GM12801 (cell line): Measurements from ENCODE around the gene PPP1R14B.

Experiments used
- TF ChIP-seq, protein P1 (sequence below): IDR thresholded peaks from one replicate; pipeline ENCODE4 v1.5.1; 2011; ENCODE audit warnings: control low read depth; ENCODE audit not compliant: insufficient read length; ENCODE audit errors: extremely low read depth

PPP1R14B gene

DNA sequence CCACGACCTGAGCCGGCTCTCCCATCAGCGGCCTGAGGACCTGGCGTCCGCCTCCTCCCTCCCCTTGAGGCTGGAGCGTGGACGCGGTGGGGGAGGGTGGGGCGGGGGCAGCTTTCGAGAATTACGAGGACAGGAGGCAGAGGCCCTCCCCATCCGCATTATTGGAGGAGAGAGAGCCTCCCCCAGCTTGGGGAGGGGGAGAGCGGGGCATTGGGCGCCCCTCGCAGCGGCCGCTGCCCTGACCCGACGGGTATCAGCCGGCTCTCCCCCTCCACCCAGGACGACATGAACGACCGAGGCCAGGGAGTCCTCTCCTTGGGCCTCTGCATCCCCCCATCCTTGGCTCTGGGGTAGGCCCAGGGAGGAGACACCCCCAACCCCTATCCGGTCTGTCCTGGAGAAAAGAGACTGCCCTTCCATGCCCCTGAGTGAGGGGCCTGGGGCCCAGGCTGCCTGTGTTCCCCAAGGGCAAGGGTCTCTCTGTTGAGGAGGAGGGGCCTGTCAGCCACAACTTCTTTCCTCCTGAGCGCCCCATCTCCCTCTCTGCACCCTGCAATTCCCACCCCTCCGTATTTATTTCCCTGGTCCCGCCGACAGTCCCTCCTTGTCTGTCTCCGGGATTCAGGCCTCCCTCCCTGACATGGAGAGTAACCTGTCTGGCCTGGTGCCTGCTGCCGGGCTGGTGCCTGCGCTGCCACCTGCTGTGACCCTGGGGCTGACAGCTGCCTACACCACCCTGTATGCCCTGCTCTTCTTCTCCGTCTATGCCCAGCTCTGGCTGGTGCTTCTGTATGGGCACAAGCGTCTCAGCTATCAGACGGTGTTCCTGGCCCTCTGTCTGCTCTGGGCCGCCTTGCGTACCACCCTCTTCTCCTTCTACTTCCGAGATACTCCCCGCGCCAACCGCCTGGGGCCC is 39.4 kb upstream of the PPP1R14B start:
- TF ChIP-seq, protein P1, sequence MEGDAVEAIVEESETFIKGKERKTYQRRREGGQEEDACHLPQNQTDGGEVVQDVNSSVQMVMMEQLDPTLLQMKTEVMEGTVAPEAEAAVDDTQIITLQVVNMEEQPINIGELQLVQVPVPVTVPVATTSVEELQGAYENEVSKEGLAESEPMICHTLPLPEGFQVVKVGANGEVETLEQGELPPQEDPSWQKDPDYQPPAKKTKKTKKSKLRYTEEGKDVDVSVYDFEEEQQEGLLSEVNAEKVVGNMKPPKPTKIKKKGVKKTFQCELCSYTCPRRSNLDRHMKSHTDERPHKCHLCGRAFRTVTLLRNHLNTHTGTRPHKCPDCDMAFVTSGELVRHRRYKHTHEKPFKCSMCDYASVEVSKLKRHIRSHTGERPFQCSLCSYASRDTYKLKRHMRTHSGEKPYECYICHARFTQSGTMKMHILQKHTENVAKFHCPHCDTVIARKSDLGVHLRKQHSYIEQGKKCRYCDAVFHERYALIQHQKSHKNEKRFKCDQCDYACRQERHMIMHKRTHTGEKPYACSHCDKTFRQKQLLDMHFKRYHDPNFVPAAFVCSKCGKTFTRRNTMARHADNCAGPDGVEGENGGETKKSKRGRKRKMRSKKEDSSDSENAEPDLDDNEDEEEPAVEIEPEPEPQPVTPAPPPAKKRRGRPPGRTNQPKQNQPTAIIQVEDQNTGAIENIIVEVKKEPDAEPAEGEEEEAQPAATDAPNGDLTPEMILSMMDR: no peak

DNA sequence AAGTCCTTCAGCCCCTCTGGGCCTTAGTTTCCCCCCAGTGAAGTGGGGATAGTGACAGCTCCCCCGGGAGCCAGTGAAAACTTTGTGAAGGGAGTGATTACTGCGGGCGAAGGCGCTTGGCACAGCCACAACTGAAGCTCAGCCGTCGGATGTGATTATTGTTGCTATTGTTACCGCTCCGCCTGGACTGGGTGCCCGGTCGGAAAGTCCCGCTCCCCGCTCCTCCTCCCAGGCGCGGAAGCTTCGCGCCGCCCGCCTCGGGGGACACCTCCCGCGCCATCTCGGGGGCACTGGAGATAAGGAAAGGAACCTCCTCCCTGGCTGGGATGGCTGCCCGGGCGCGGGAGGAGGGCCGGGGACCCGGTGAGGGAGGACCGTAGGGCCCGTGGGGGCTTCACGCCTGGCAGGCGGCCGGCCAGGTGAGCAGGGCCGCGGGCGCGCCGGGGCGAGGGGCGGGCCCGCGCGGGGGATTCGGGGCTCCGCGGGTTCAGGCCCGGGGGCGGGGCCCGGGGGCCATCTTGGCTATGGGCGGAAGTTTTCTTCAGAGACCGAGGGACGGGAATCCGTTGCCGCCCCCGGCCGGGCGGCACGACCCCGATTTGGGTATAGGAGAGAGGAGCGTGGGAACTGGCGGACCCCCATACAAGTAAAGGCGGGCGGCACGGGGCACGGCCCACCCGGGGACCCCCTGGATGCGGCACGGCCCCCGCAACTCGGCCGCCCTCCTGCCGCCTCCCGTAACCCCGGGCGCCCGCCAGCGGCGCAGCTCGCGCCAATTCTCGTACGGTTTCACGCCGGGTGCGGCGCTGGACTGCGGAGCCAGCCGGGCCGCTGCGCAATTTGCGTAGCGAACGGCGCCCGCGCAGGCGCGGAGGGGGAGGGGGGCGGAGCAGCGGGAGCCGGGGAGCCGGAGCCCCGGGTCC is 38.5 kb upstream of the PPP1R14B start, which contains the start of gene GPR137:
Gene GPR137 (plus strand): TSS at position 887 of the 923 bp plus-strand sequence. CDS start 677 bp downstream, outside the sequence.
- TF ChIP-seq, protein P1: no peak

DNA sequence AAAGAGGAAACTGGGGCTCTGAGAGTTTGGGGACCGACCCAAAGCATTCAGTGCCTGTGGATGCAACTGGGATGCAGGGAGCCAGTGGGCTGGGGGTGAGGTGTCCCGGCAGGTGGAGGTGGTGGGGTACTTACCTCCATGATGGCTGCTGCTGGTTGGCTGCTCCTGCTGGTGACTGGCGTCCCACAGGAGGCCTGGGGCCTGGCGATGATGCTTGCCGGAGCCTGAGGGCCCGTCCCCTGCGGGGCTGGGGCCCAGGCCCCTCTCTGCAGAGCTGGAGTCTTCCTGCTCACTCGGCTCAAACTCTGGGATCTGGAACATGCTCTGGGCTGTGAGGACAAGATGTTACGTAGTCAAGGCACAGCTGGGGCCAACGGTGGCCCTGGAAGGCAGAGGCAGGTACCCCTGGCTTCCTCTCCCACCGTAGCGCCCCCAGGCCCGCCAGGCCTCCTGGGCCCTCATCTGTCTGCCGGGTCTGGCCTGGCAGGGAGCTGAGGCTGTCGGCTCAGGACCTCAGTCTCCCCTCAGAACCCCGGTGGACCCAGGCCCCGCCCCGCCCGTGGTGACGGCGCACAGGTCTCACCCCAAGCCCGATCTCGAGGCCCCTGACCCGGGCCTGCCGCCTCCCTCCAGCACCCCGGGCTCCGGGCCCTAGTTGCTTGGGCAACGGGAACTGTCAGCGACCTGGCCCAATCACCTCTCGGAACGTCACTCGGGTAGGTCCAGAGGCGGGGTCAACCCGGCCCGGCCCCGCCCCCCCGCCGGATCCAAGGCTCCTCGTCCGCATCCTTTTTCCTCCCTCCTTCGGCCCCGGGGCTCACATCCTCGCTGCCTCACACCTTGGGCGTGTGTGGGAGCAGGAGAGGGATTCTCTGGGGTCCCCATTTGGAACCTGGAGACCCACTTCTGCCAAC is 37.6 kb upstream of the PPP1R14B start, which contains the start of gene BAD:
Gene BAD (minus strand): TSS at position 618 of the 914 bp plus-strand sequence. CDS start 297 bp downstream, at position 321.
- TF ChIP-seq, protein P1: no peak

DNA sequence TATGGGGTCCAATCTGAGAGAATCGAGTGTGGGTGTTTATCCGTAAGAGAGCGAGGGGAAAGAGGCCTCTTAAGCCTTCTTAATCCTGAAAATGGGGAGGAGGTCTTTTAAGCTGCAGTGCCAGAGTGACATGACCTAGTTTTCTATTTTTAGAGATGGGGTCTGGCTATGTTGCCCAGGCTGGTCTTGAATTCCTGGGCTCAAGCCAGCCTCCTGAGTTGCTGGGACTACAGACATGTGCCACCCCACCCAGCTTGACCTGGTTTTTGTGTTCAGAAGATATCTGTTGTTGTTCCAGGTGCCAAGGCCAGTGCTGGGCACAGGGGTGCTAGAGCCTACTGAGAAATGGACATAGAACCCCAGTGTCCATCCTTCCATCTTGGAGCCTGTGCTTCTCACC is 36.3 kb upstream of the PPP1R14B start:
- TF ChIP-seq, protein P1: no peak

DNA sequence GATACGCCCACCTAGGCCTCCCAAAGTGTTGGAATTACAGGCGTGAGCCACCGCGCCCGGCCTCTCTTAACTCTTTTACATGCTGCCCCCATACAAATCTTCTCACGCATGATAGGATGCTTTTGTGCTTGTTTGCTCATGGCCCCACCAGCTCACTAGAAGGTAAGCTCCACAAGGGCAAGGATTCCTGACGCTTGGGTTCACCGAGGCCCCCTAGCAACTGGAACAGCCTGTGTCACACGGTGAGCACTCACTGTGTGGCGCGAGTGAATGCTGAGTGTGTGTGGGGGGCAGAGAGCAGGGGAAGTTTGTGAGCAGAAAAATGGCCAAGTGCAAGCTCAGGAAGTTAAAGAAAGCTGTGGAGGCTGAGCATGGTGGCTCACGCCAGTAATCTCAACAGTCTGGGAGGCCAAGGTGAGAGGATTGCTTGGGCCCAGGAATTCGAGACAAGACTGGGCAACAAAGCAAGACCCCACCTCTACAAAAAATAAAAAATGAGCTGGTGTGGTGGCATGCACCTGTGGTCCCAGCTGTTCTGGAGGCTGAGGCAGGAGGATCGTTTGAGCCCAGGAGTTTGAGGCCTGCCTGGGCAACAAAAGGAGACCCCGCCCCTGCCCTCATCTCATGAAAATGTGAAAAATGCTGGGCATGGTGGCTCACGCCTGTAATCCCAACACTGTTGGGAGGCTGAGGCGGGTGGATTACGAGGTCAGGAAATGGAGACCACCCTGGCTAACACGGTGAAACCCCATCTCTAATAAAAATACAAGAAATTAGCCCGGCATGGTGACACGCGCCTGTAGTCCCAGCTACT is 35.4 kb upstream of the PPP1R14B start:
- TF ChIP-seq, protein P1: no peak

DNA sequence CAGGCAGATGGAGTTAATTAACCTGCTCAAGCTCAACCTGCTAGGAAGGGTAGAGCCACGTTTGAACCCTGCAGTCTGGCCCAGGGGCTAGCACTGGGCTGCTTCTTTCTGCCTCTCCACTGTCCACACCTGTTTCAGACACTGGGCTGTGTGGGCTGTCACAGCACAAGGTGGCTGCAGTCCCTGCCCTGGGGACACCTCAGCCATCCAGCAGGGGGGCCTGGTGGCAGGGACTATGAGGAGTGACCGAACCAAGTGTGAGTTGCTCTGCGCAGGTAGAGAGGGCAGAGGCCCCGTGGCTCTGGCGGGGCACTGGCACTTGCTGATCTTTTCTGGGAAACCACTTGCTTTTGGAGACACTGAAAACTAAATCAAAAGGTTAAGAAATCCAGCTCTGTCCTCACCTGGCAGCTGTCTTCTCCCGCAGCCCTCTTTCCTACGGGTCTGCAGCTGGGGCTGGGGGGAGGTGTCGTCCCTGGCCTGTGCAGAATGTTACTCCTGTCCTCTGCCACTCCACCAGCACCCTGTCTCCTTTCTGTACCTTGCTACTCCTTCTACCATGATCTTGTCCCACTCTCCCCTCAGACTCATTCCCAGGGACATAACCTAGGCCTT is 31.9 kb upstream of the PPP1R14B start:
- TF ChIP-seq, protein P1: no peak
